GM18873 (cell line): ENCODE data around the gene SNAPC2.
A peak's percentile ranks its signal among the peaks of the same experiment; 100 is the strongest.
"Not testable (repeated sequence)": the region's sequence is repeated elsewhere in the genome, so short reads cannot be mapped to it uniquely, and the experiment has no call there.

Source experiments
- ATAC-seq: cut with Tn5 transposase; IDR thresholded peaks from one replicate; pipeline ENCODE4 v1.9.1; 2021; ENCODE audit warnings: mild to moderate bottlenecking, moderate library complexity, moderate number of reproducible peaks; ENCODE audit not compliant: unreplicated experiment, low FRiP score

SNAPC2 gene

DNA sequence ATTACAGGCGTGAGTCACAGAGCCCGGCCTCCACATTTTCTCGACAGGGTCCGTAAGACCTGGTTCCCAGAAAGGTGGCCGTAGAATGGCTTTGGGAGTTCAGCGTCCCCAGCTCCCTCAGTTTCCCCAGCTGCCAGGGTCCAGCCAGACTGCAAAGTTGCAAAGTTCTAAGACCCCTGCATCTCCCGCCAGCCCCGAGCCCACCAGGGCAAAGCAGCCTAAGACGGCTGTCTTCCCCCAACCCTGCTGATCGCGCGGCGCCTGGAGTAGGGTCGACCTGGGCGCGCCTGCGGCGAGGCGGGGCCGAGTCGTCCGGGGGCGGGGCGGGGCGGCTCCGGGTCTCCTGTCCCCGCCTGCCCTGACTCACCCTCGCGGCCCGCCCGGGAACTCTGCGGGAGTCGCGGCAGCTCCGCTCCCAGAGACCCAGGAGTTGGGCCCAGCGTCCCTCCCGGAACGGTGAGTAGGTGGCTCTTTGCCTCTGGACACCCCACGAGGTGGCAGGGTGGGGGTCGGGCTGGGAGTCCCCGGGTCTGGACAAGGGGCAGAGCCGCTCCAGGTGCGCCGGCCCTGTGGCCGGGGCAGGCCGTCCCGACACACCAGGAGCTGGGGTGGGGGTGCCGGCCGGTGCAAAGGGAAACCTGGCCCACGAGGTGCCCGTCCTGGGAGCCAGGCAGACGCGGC, 31.9 kb upstream of the SNAPC2 start, which contains the start of gene LRRC8E:
TSS of gene LRRC8E (plus strand) at position 366 of the 681 bp plus-strand sequence. CDS start 7,094 bp downstream, outside the sequence.
- ATAC-seq = no peak

DNA sequence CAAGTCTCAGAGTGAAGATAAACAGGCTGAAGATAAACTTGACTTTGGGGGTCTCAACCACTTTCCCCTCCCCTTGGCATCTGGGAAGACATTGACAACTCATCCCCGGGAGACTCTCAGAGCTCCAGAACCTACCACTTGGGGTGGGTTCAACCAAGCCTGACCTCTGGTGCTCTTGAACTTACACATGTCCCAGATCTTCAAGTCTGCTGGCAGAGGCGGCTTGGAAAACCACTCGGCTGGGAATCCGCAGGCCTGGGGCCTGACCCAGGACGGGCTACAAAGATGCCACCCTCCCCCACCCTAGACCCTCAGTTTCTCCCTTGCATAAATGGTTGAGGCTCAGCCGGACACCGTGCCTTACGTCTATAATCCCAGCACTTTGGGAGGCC, 31.3 kb upstream of the SNAPC2 start:
- ATAC-seq = no peak

DNA sequence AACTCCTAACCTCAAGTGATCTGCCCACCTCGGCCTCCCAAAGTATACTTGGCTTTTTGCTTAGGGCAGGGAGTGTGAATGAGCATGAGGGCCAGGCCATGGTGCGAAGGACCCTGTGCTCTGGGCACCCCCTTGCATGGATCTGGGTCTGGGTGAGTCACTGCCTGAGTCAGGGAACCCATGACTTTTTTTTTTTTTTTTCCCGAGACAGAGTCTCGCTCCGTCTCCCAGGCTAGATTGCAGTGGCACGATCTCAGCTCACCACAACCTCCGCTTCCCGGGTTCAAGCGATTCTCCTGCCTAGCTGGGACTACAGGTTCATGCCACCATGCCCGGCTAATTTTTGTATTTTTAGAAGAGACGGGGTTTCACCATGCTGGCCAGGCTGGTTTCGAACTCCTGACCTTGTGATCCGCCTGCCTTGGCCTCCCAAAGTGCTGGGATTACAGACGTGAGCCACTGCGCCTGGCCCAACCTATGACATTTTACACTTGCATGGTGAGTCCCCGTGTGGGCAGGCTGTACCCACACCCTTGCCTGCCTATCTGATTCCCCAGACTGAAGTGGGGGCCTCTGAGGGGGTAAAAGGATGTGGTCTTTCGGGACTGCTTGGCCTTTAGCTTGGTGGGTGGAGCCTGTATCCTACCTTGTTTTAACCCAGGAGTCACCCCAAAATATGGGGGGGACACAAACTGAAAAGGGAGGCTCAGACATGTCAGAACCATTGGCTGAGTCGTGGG, 26.6 kb upstream of the SNAPC2 start:
- ATAC-seq = not testable (repeated sequence)

DNA sequence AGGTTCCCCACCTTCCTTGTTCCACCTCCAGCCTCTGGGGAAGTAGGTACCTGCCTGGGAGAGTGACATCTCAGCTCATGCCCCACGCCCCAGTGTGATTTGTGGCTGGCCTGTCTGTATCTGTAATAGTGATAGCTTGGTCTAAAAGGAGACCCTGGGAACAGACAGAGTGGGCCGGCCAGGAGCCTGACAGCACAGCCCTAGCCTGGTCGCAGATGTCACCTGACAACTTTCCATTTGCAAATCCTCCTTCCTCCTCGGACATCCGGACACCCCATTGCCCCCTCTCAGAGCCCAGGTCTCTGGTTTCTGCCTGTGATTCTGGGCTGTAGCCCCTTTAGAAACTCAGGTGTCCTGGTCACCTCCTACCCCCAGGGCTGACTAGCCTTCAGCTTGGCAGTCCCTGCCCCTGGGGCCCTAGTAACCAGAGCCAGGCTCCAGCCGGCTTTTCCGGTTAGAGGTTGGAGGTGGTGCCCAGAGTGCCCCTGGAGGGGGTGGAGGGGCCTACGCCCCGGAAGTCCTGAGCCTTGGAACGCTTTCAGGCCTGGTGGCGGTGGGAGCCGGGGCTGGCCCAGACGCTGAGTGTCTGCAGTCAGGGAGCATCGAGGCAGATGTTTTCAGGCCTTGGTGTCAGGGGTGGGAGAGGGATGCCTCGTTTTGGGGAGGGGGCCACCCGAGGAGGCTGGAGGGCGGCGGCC, 25.4 kb upstream of the SNAPC2 start:
- no peak for ATAC-seq

DNA sequence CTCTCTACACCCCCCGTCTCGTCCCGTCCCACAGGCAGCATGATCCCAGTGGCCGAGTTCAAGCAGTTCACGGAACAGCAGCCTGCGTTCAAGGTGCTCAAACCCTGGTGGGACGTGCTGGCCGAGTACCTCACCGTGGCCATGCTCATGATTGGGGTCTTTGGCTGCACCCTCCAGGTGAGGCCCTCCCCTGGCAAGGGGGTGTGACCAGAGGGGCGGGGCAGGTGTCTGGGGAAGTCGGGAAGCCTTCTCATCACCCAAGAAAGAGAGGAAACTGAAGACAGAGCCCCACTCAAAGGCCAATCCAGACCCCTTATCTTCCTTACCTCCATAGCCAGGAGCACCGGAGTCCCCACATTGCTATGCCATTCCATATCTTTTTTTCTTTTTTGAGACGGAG, 24.6 kb upstream of the SNAPC2 start:
- ATAC-seq = no peak

DNA sequence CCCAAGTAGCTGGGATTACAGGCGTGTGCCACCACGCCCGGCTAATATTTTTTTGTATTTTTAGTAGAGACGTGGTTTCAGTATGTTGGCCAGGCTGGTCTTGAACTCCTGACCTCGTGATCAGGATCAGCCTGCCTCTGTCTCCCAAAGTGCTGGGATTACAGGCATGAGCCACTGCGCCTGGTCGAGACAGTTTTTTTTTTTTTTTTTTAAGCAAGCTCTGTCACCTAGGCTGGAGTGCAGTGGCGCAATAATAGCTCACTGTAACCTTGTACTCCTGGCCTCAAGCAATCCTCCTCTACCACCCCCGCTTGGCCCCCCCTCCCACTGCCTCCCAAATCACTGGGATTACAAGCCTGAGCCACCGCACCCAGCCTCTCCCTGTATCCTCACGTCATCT, 22.8 kb upstream of the SNAPC2 start:
- ATAC-seq = no peak

DNA sequence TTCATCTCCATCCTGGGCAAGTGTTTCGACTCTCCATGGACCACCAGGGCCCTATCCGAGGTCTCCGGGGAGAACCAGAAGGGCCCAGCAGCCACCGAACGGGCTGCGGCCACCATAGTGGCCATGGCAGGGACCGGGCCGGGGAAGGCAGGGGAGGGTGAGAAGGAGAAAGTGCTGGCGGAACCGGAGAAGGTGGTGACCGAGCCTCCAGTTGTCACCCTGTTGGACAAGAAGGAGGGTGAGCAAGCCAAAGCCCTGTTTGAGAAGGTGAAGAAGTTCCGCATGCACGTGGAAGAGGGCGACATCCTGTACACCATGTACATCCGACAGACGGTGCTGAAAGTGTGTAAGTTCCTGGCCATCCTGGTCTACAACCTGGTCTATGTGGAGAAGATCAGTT, 21.2 kb upstream of the SNAPC2 start:
- no peak for ATAC-seq

DNA sequence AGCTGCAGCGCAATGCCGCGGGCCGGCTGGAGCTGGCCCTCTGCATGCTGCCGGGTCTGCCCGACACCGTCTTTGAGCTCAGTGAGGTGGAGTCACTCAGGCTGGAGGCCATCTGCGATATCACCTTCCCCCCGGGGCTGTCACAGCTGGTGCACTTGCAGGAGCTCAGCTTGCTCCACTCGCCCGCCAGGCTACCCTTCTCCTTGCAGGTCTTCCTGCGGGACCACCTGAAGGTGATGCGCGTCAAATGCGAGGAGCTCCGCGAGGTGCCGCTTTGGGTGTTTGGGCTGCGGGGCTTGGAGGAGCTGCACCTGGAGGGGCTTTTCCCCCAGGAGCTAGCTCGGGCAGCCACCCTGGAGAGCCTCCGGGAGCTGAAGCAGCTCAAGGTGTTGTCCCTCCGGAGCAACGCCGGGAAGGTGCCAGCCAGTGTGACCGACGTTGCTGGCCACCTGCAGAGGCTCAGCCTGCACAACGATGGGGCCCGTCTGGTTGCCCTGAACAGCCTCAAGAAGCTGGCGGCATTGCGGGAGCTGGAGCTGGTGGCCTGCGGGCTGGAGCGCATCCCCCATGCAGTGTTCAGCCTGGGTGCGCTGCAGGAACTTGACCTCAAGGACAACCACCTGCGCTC, 20.3 kb upstream of the SNAPC2 start:
- no peak for ATAC-seq

DNA sequence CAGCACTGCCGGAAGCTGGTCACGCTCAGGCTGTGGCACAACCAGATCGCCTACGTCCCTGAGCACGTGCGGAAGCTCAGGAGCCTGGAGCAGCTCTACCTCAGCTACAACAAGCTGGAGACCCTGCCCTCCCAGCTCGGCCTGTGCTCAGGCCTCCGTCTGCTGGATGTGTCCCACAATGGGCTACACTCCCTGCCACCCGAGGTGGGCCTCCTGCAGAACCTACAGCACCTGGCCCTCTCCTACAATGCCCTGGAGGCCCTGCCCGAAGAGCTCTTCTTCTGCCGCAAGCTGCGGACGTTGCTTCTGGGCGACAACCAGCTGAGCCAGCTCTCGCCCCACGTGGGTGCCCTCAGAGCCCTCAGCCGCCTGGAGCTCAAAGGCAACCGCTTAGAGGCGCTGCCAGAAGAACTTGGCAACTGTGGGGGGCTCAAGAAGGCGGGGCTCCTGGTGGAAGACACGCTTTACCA, 19.7 kb upstream of the SNAPC2 start:
- ATAC-seq = no peak

DNA sequence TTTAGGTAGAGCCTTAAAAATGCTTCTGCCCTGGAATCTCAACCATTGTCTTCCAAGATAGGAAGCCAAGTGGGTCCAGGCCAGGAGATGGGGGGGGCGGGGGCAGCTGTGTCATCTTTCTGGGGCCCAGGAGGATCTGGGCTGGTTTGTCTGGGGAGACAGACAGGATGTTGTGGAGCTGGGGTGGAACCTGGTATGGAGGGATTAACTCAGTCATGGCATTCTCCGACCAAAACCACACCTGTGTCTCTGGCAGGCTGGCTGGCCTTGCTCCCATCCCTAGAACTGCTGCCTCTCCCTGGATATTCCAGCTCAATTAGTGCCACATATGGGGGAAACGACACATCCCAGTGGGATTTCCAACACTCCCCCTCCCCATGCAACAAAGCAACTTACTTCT, 19.2 kb upstream of the SNAPC2 start:
- no peak for ATAC-seq

DNA sequence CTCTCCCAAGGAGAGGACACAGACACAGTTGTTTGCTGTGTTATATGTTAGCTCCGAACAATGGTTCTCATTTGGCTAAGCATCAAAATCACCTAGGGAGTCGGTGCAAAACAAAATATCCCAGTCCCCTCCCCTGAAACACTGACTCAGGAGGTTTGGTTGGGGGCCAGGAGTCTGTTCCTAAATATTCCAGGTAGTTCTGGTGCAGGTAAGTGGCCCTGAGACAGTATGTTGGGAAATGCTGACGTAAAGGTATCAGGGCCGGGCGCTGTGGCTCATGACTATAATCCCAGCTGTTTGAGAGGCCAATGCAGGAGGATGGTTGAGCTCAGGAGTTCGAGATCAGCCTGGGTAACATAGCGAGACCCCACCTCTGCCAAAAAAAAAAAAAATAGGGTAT, 18.8 kb upstream of the SNAPC2 start:
- no peak for ATAC-seq

DNA sequence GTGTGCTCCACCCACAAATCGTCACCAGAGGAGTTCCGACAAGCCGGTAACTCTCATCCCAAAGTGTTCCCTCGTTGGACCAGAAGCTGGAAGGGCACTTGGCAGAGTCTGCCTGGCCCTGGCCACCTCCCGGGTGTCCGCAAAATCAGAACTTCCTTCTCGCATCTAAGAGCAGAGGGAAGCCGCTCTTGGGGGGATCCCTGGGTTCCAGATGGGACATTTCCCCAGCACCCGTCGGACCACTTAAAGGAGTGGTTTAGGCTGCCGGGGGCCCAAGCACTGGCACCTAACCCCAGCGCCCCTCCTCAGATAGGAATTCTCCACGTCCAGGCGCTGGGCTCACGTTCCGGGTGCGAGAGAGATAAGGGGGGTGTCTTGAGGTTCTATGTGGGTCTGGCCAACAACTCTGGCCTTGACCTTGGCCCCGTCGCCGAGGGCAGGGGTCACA, 17.3 kb upstream of the SNAPC2 start:
- ATAC-seq = no peak

DNA sequence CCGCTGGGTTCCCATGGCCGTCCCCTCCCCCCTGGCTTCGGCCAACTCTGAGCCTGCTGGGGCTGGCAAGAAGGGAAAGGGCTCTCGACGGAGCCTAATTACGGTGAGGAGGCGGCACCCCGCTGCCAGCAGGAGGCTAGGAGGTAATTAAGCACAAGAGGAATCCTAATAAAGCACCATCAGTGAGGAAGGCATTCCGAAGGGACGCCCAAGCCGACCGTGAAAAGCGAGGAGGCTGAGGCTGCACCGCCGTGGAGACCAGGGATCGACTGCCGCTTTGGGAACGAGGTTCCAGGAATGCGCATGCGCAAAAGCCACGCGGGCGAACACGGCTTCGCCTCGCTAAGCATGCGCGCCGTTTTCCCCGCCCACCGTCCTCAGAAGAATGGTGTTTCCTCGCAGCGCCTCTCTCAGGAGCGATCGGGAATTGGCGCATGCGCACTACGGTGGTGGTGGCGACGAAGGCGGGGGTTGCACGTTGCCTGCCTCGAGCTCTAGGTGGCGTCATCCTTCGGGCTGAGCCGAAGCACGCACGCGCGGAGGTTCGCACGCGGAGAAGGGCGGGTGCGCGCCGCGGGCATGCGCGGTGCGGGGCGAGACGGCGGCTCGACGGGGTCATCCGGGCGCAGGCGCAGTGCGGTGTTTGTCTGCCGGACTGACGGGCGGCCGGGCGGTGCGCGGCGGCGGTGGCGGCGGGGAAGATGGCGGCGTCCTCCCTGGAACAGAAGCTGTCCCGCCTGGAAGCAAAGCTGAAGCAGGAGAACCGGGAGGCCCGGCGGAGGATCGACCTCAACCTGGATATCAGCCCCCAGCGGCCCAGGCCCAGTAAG, 16.7 kb upstream of the SNAPC2 start, which contains the start of gene MAP2K7:
TSS of gene MAP2K7 (plus strand) at position 634 of the 830 bp plus-strand sequence. CDS start at position 702, 68 bp downstream.
- ATAC-seq = peak; percentile 84

DNA sequence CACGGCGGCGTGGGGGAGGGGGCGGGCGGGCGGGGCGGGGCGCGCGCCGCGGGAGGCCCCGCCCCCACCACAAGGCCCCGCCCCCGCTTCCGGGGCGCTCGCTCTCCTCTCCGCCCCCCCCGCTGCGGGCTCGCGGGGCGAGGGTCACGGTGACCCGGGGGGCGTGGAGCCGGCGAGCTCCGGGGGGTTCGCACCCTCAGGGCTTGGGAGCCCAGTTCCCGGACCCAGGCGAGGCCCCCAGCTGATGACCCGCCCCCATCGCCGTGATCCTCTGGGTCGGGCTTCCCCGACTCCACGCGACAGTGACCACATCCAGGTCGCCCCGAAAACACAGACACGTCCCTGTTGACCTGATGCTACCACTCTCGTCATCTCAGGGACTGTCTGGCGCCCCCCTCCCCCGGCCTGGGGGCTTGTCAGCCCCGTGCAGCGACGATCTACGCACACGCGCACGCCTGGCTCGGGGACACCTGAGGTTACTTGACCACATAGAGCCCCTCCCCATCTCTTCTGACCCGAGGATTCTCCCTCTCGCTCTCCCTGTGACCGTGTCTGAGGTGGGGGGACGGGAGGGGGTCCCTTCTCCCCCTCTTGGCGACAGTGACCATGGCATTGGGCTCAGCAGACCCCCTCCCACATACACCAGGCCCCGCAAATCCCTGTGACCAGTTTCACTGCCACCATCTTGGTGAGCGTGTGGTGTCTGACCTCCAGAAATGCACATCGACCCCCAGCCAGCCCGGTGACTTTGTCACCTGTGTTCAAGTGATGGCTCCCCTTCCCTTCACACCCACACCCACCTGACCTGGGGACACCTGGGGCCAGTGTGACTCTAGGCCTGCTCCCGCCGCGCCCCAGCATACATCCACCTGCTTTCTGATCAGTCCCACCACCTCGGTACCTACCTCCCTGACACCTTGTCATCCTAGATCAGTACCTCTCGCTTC, 15.8 kb upstream of the SNAPC2 start:
- ATAC-seq = peak; percentile 8

DNA sequence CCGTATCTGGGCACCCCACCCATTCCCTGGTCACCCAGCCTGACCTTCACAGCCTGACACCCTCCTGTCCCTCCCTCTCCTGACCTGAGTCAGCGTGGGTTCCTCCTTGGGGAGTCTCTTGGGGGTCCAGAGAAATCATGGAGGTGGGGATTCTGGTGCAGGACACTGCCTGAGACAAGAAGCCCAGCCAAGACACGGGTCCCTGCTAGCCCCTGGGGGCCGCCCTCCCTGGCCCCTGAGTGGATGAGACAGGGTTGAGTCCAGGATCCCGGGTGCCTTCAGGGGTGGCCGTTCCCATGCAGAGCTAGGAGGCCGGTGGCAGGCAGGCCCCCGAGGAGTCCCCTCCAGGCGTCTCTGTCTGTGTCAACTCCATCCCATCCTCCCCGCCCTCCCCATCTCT, 14.9 kb upstream of the SNAPC2 start:
- no peak for ATAC-seq

DNA sequence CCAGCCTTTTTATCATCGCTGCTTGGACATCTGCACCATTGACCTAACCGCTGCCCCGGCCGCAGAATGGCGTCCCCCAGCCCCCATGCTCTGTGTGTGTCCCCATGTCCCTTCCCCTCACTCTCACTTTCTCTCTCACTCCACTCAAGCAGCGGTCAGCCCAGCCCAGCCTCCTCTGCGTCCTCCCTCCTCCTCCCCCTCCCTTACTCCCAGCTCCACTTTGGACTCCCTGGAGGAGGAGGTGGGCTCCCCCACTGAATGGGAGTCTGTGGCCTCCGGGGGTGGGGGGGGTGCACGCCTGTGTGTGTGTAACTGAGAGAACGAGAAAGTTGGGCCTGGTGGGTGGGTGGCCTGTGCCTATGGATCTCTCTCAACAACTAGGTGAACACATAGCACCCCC, 14.3 kb upstream of the SNAPC2 start:
- ATAC-seq = no peak

DNA sequence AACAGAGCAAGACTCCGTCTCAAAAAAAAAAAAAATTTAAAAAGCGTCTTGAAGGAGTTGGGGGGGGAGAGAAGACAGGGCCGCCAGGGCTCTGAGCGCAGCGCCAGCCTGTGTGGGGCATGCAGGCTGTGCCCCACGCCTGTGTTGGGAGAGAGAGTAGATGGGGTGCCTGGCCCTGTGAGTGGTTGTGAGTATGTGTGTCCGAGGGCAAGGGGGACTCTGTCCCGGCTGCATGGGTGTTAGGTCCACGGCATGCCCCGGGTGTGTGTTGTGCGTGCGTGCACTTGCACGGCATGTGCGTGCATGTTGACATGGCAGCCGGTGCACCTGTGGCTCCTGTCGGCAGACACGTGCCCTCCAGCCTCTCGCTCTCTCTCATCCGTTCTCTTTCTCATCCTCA, 13.0 kb upstream of the SNAPC2 start:
- ATAC-seq = no peak

DNA sequence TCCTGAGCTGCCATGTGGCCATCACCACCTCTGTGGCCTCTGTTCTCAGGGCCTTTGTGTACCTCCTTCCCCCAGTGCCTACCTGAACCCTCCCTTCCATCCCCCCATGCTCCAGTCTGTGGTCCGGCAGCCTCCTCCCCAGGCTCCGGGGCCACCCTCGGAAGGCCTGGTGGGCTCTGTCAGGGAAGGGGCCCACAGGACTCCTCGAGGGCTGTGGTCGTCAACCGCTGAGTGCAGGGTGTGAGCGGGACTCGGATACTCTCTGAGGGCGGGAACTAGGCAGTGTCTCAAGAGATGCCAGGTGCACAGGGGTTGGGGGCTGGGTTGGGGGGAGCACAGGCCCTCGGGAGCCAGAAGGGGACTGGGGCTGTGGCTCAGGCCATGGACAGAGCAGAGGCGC, 12.6 kb upstream of the SNAPC2 start:
- no peak for ATAC-seq
